Adrenal gland (tissue), 5 donors: ENCODE results near the gene GUCY2F.

Source experiments
- POLR2A ChIP-seq, 2 donors: fragments of 450-650 bp; IDR thresholded peaks; one replicate each; pipeline ENCODE4 v1.6.1; 2017; ENCODE audit warnings: antibody characterized with exemption in 2 of 2, mild to moderate bottlenecking in 2 of 2, moderate library complexity in 1 of 2
- TF ChIP-seq, protein P1 (sequence below), 6 experiments: fragments of 450-650 bp in 4 of 6; fragments of 200-600 bp in 2 of 6; sonication (generic) in 1 of 6; IDR thresholded peaks; 1 replicate in 5 of 6; 2 replicates in 1 of 6; pipeline versions ENCODE4 v1.5.1 to v1.8.0; 2016 to 2021; ENCODE audit warnings: antibody characterized with exemption in 6 of 6, mild to moderate bottlenecking in 2 of 6, moderate library complexity in 1 of 6
- donor health status: DM: no; HTN: no; CAD: no.

DNA sequence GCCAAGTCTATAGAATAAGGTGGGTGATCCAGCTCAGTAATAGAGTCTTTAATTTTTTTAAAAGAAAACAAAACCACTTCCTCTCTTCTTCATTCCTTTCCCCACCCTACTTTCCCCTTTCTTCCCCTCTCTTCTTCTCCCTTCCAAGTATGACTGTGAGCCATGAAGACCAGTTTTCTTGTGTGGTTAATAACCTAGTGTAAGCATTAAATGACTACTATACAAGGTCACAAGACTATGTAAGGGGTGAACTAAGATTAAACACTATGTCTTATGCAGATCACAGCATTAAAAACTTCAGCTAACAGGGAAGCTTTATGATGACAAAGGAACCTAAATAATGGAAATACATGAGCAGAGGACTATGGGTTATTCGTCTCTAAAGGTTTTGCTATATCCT is 135.4 kb downstream of the GUCY2F start:
- TF ChIP-seq, protein P1, sequence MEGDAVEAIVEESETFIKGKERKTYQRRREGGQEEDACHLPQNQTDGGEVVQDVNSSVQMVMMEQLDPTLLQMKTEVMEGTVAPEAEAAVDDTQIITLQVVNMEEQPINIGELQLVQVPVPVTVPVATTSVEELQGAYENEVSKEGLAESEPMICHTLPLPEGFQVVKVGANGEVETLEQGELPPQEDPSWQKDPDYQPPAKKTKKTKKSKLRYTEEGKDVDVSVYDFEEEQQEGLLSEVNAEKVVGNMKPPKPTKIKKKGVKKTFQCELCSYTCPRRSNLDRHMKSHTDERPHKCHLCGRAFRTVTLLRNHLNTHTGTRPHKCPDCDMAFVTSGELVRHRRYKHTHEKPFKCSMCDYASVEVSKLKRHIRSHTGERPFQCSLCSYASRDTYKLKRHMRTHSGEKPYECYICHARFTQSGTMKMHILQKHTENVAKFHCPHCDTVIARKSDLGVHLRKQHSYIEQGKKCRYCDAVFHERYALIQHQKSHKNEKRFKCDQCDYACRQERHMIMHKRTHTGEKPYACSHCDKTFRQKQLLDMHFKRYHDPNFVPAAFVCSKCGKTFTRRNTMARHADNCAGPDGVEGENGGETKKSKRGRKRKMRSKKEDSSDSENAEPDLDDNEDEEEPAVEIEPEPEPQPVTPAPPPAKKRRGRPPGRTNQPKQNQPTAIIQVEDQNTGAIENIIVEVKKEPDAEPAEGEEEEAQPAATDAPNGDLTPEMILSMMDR (IDR thresholded peaks at IDR 0.05) = no peak
- no peak for TF ChIP-seq POLR2A (IDR thresholded peaks at IDR 0.05)
